Measurements from ENCODE around the gene KMT2C. TPM values are rescaled to one million over a fixed set of nuclear protein-coding genes. Genes with fewer than 3 reads are reported as not detected.
"Not testable (repeated sequence)": the region's sequence is repeated elsewhere in the genome, so short reads cannot be mapped to it uniquely, and the experiment has no call there.

Gene KMT2C
- total and polyA plus RNA-seq, 11 donors: 8.4 to 62.4 (median 42.2) TPM

DNA sequence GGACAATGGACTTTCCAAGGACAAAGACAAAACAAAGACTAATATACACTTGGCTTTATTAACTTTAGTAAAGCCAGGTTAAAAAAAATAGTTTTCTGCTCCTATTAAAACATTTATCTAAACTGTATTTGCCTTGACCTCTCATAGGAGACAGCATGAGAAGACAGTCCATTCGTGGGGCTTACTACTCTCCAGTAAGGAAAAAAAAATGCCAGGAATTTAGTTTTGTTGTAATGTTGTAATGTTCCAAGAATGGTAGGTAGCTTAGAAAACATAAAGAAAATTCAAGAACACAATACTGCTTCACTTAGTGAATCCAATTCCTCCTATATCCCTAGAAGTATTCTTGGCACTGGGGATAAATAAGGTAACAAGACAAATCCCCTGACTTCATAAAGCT, 81.7 kb downstream of the KMT2C start:
- no peak for DNase-seq
- Histone ChIP-seq H3K4me3 (no peak overlapping the region), H3K36me3 (peaks cover 0 to 64% (median 33%) of the 10 kb centered on the region in 9 donors), H3K27me3 (no peaks in the 10 kb centered on the region), H3K4me1 (peaks cover 0 to 5% (median 0%) of the 10 kb centered on the region in 12 donors), H3K27ac (no peak overlapping the region), H3K9me3 (peaks cover 0 to 4% (median 0%) of the 10 kb centered on the region in 12 donors)
- WGBS, 4 donors: 57 to 77% (median 73%) methylated on average over 1 of the region's 1 CpG
- intact Hi-C loops (cut with DNase I): no loop called here
- ATAC-seq: no peak
- no peak for TF ChIP-seq POLR2A (IDR thresholded peaks at IDR 0.05)

DNA sequence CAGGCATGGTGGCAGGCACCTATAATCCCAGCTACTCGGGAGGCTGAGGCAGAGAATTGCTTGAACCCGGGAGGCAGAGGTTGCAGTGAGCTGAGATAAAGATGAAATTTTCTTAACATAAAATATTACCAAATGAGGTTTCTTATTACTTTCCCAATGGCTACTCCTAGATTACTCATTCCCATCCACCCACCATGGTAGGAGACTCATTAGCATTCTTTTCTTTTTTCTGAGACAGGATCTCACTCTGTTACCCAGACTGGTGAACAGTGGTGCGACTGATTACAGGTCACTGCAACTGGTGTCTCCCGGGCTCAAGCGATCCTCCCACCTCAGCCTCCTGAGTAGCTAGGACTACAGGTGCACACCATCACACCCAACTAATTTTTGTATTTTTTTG, 82.5 kb downstream of the KMT2C start:
- ATAC-seq: not testable (repeated sequence)
- H3K36me3 ChIP-seq: peaks cover 0 to 68% (median 38%) of the 10 kb centered on the region in 9 donors
- WGBS, 4 donors: 84 to 99% (median 97%) methylated on average over 5 of the region's 5 CpGs

GRCh38 chr7:152351747-152352146, 84.1 kb downstream of the KMT2C start:
- H3K4me3 ChIP-seq; H3K27me3 ChIP-seq; ATAC-seq; H3K27ac ChIP-seq; intact Hi-C loops (cut with DNase I); H3K4me1 ChIP-seq; DNase-seq: not testable (repeated sequence)
- H3K9me3 ChIP-seq: peaks cover 0 to 27% (median 10%) of the 10 kb centered on the region in 12 donors
- WGBS, 4 donors: 96 to 100% (median 97%) methylated on average over 5 of the region's 5 CpGs
- H3K36me3 ChIP-seq: peaks cover 0 to 63% (median 25%) of the 10 kb centered on the region in 9 donors

More for the DNA sequence above, 82.5 kb downstream of the KMT2C start:
- H3K27me3 ChIP-seq; H3K4me3 ChIP-seq; H3K4me1 ChIP-seq; DNase-seq; intact Hi-C loops (cut with DNase I); H3K27ac ChIP-seq: not testable (repeated sequence)
- peaks cover 0 to 12% (median under 1%) of the 10 kb centered on the region in 12 donors for H3K9me3 ChIP-seq

DNA sequence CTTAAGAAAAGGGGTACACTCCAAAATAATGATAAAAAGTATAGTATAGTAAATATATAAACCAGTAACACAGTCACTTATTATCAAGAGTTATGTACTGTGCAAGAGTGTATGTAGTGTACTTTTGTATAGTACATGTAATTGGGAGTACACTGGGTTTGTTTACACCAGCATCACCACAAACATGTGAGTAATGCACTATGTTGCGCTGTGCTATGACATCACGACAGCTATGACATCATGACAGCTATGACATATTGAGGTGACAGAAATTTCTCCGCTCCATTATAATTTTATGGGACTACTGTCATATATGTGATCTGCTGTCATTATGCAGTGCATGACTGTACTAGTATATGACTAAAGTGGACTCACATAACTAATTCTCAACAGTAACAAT, 84.6 kb downstream of the KMT2C start:
- no peak overlapping the region for H3K4me3 ChIP-seq
- intact Hi-C loops (cut with DNase I): no loop called here
- DNase-seq (no peak), ATAC-seq (no peak)
- TF ChIP-seq POLR2A (IDR thresholded peaks at IDR 0.05): no peak
- TF ChIP-seq CTCF (IDR thresholded peaks at IDR 0.05): no peak
- no peak overlapping the region for H3K27ac ChIP-seq
- H3K27me3 ChIP-seq: no peaks in the 10 kb centered on the region
- WGBS, 4 donors: 97 to 99% (median 97%) methylated on average over 3 of the region's 3 CpGs
- peaks cover 0 to 62% (median 25%) of the 10 kb centered on the region in 9 donors for H3K36me3 ChIP-seq
- H3K4me1 ChIP-seq: peaks cover 0 to 5% (median 0%) of the 10 kb centered on the region in 12 donors
- H3K9me3 ChIP-seq: peaks cover 0 to 27% (median 10%) of the 10 kb centered on the region in 12 donors

- Histone ChIP-seq H3K4me1 (peaks cover 0 to 6% (median 0%) of the 10 kb centered on the region in 12 donors), H3K9me3 (peaks cover 0 to 27% (median 10%) of the 10 kb centered on the region in 12 donors), H3K36me3 (peaks cover 0 to 46% (median 24%) of the 10 kb centered on the region in 9 donors), H3K27me3 (no peaks in the 10 kb centered on the region), H3K4me3 (no peak overlapping the region), H3K27ac (no peak overlapping the region)
- WGBS, 4 donors: 96 to 98% (median 97%) methylated on average over 2 of the region's 2 CpGs
- no peak for TF ChIP-seq CTCF (IDR thresholded peaks at IDR 0.05)
- TF ChIP-seq POLR2A (IDR thresholded peaks at IDR 0.05): no peak
- ATAC-seq (no peak), DNase-seq (no peak)
- intact Hi-C loops (cut with DNase I): loop anchor here in 6 of 10 donors (10.0 kb wide), 4 partner anchors 87 to 357 kb away; partner anchors contain the start of genes KMT2C (in 4 of the 6) and XRCC2 (in 1 of the 6)
These were observed 87.9 kb downstream of the KMT2C start for GRCh38 chr7:152347888-152348287.
